HG02973 (cell line): ENCODE measurements around the gene DDT.
A peak's percentile ranks its signal among the peaks of the same experiment; 100 is the strongest.
"Not testable (repeated sequence)": the region's sequence is repeated elsewhere in the genome, so short reads cannot be mapped to it uniquely, and the experiment has no call there.

Experiments used
- ATAC-seq: cut with Tn5 transposase; IDR thresholded peaks from one replicate; pipeline ENCODE4 v1.9.1; 2021; ENCODE audit warnings: moderate library complexity; ENCODE audit not compliant: unreplicated experiment

DDT gene

DNA sequence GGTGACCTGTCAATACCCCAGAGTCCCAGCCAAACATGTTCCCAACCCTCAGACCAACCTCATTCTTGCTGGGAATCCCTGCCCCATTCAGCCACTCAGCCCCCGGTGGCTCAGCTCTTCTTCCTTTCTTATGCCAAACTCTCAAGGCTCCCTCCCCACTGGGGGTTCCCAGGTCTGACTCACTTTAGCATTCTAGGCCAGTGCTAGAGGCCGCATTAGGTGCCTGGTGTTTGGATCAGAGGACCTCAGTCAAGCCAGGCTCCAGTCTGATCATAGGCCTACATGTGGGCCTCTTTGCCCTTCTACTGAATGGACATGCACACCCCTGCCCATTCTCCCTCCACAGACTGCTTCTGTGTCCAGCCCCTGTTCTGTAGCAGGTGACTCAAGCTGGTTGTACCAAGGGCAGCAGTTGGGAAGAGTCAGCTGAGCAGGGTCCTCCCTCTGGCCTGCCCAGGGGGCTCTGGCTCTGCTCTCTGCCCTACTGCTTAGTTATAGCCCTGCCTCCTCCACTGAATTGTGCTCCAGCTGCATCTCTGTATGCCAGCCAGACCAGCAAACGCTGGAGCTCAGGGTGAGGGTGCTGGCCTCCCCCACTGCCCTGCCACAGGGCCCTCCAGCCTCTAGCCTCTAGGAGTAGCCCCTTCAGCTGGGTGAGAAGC lies 15.5 kb upstream of the DDT start:
- ATAC-seq: not testable (repeated sequence)

DNA sequence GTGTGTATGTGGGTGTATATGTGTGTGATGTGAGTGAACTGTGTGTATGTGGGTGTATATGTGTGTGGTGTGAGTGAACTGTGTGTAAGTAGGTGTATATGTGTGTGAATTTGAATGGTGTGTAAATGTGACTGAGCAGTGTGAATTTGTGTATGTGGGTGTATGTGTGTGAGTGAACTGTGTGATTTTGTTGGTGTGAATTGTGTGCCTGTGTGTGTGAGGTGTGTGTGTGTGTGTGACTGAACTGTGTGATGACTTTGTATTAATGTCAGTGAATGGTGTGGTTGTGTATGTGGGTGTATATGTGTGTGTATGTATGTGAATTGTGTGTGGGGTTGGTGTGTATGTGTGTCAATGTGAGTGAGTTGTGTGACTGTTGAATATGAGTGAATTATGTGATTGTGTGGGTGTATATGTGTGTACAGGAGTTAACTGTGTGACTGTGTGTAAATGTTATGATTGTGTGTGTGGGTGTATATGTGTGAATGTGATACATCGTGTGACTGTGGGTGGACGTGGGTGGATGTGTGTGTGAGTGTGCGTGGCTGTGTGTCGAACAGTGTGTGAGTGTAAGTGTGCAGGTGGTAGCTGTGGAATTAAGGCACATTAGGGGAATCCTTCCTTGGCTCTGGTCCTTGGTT lies 12.4 kb upstream of the DDT start:
- not testable (repeated sequence) for ATAC-seq

DNA sequence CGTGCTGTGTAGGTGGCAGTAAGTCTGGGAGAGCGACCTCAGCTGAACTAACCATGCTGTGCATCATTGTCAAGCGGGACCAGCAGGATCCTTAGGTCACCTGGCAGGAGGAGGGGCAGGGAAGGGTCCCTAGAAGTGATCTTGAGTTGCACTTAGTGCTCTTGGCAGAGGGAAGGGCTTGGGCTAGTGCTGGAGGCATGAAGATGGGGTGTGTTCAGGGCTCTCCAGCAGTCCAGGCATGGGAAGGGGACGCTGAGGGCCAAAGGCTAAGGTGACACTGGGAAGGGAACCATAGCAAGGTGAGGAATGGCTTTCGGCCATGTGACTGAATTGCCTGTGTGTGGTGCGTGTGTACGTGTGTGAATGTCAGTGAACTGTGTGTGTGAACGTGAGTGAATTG lies 11.8 kb upstream of the DDT start:
- ATAC-seq: not testable (repeated sequence)

DNA sequence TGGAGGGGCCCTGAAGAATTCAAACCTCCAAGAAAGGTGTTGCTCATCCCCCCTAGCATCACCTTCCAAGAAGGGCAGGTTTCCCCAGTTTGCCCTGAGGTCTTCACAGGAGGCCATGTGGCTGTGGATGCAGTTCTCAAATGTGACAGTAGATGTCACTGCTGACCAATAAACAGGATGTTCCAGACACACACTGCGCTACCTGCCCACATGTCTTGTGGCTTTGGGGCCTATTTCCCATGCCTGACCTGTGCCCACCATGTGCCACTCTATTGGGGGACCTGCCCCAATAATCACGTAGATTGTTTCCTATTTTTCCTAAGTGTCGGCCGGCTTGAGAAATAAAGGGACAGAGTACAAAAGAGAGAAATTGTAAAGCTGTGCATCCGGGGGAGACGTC lies 10.2 kb upstream of the DDT start:
- no peak for ATAC-seq

DNA sequence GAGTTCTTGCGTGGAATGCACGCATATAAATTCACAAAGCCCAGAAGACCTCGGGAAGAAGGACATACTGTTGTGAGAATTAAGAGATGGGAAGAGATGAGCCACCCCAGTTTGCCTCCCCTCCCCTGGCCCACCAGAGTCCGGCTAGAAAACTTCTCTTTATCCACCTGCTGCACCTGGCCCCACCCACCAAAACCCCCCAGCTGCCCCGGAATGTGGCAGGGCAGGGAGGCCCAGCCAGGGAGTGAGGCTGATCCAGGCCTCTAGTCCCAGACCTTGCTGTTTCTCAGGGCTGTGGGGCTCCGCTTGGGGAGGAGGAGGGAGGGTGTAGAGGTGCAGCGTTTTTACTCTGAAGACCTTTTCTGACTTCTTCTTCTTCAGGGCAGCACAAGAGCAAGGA lies 6.3 kb upstream of the DDT start:
- ATAC-seq: not testable (repeated sequence)

DNA sequence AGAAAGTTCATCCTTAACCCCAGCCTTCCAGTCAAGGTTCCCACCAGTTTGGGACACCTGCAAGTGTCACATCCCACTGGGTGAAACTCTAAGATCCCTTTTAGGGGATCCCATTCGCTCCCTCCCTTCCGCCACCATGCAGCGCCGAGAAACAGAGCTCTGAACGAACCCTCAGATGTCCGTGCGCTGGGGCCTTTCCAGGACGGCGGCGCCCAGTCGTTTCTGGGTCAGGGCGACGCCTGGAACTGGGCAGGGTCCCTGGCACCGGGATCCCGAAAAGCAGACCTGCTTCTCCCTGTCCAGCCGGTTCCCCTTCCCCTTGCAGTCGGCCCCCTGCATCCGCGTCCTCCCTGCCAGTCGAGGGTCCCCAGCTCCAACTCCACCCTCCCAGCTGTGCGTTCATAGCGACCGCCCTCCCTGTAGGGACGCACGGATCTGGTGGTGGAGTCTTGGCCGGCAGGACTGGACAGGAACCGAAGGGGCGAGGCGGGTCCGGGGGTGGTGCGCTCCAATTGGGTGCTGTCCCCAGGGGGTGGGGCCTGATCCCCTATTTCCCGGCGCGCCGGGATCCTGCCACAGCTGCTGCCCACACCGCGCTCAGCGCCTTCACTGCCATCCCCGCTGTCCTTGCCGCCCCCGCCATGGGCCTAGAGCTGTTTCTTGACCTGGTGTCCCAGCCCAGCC lies 5.5 kb upstream of the DDT start, which contains the start of gene GSTT2:
TSS of gene GSTT2 (plus strand) at position 578 of the 684 bp plus-strand sequence.
- ATAC-seq: not testable (repeated sequence)

DNA sequence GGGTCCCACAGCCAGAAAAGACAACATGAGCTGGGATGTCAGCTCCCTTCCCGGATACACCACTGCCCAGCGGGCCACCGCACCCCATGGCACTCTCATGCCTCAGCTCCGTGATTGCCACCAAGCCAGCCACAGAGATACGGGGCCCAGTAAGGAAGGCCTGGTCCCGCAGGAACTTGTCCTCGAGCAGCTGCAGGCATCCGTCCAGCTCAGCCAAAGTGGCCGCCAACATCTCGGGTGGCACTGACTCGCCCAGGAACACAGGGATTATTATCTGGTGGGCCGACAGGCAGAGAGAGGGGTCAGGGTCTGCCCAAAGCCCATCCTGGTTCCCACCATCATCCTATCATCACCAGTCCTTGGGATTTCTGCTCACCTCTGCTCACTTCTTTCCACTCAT lies 3.1 kb upstream of the DDT start:
- not testable (repeated sequence) for ATAC-seq

DNA sequence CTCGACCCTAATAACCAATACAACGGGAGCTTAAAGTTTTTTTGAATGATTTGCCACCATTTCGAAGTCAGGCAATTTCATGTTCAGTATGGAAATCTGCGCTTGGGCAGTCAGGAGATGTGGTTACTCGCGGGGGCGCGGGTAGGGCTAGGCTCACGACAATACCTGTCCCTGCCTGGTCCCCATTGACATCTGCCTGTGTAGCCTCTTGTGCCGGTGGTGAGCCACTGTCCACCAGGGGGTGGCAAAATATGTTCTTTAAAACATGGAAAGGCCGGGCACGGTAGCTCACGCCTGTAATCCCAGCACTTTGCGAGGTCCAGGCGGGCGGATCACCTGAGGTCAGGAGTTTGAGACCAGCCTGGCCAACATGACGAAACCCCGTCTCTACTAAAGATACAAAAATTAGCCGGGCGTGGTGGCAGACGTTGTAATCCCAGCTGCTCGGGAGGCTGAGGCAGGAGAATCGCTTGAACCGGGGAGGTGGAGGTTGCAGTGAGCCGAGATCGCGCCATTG lies 653 bp upstream of the DDT start:
- peak; percentile 32 for ATAC-seq

DNA sequence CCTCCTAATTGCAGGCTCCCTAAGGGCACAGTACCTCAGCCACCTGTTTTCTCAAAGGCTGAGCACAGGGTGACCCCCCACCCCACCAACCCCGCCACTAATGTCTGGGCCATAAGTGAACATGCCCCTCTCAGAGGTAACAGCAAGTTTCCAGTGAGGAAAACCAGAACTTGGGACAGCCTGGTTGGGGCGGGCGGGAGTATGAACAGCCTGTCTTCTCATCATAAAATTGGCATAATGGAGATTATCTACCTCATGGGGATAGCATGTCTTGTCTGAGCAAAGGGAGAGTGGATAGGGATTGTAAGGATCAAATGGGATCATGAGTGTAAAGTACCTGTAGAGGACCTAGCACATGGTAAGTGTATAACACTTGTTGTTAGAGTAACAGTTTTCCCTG lies 2.3 kb downstream of the DDT start:
- not testable (repeated sequence) for ATAC-seq

DNA sequence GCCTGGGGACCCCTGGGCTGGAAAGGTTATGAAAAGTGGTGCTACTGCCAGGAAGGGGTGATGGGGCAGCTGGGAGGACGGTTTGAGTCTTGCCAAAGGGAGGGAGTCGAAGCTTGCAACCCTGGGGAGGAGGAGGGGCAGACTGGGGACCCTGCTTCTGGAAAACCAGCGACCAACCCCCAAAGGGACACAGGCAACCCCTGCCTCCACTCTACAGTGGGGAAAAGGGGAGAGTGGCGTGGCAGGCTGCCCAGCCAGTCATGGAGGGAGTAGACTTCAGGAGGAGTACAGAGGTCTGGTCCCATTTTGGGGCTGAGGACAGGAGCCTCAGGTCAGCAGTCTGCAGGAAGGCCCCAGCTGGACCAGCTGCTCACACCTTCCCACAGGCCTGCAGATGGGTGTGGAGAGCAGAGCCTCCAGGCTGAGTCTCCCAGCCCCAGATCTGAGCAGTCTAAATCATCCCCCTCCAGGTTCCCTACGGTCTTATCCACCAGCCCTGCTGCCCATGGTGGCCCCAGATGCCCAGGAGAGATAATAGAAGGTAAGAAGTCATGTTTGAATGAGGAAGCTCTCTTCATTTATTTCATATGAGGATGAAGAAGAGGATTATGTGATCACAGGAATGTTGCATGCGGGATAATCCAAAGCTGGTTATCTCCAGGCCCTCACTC lies 3.3 kb downstream of the DDT start:
- no peak for ATAC-seq

DNA sequence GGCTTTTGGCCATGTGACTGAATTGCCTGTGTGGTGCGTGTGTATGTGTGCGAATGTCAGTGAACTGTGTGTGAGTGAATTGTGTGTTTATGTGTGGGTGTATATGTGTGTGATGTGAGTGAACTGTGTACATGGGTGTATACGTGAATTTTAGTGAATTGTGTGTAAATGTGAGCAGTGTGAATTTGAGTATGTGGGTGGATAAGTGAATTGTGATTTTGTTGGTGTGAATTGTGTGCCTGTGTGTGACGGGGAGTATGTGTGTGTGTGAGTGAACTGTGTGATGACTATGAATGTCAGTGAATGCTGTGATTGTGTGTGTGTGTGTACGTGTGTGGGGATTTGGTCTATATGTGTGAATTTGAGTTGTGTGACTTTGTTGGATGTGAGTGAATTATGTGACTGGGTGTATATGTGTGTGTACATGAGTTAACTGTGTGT lies 4.0 kb downstream of the DDT start:
- ATAC-seq: no peak

DNA sequence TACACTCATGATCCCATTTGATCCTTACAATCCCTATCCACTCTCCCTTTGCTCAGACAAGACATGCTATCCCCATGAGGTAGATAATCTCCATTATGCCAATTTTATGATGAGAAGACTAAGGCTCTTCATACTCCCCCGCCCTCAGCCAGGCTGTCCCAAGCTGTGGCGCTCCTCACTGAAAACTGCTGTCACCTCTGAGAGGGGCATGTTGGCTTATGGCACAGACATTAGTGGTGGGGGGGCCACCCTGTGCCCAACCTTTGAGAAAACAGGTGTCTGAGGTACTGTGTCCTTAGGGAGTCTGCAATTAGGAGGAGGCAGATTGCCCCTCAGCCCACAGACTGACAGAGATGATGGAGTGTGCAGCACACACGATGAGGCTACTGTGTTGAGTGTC lies 5.2 kb downstream of the DDT start:
- ATAC-seq: no peak

DNA sequence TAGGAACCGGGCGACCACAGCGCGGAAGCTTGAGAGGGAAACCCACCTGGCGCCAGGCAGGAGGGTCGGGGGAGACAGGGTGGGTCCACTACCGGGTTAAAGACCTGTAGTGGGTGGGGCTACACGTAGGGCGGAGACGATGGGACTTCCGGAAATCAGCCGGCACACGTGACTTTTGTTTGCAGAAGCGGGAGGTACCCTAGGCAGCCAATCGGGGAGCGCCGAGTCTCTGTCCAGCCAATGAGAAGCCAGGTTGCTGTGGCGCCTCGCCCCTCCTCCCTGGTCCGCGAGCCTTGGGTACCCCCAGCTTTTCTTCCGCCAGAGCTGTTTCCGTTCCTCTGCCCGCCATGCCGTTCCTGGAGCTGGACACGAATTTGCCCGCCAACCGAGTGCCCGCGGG lies 7.7 kb downstream of the DDT start, which contains the start of gene DDTL:
TSS of gene DDTL (plus strand) at position 321 of the 400 bp plus-strand sequence. CDS start at position 348, 27 bp downstream.
- peak; percentile 89 for ATAC-seq

DNA sequence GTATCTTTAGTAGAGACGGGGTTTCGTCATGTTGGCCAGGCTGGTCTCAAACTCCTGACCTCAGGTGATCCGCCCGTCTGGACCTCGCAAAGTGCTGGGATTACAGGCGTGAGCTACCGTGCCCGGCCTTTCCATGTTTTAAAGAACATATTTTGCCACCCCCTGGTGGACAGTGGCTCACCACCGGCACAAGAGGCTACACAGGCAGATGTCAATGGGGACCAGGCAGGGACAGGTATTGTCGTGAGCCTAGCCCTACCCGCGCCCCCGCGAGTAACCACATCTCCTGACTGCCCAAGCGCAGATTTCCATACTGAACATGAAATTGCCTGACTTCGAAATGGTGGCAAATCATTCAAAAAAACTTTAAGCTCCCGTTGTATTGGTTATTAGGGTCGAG lies 8.1 kb downstream of the DDT start:
- not testable (repeated sequence) for ATAC-seq

DNA sequence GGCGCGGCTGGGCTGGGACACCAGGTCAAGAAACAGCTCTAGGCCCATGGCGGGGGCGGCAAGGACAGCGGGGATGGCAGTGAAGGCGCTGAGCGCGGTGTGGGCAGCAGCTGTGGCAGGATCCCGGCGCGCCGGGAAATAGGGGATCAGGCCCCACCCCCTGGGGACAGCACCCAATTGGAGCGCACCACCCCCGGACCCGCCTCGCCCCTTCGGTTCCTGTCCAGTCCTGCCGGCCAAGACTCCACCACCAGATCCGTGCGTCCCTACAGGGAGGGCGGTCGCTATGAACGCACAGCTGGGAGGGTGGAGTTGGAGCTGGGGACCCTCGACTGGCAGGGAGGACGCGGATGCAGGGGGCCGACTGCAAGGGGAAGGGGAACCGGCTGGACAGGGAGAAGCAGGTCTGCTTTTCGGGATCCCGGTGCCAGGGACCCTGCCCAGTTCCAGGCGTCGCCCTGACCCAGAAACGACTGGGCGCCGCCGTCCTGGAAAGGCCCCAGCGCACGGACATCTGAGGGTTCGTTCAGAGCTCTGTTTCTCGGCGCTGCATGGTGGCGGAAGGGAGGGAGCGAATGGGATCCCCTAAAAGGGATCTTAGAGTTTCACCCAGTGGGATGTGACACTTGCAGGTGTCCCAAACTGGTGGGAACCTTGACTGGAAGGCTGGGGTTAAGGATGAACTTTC lies 13.0 kb downstream of the DDT start, which contains the start of gene GSTT2B:
TSS of gene GSTT2B (minus strand) at position 112 of the 688 bp plus-strand sequence. CDS start at position 48, 64 bp downstream.
- not testable (repeated sequence) for ATAC-seq

DNA sequence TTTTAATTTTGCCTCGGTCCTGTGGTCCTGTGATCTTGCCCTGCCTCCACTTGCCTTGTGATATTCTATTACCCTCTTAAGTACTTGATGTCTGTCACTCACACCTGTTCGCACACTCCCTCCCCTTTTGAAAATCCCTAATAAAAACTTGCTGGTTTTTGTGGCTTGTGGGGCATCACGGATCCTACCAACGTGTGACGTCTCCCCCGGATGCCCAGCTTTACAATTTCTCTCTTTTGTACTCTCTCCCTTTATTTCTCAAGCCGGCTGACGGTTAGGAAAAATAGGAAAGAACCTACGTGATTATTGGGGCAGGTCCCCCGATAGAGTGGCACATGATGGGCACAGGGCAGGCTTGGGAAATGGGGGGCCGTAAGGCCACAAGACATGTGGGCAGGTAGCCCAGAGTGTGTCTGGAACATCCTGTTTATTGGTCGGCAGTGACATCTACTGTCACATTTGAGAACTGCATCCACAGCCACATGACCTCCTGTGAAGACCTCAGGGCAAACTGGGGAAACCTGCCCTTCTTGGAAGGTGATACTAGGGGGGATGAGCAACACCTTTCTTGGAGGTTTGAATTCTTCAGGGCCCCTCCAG lies 17.8 kb downstream of the DDT start:
- ATAC-seq: not testable (repeated sequence)

DNA sequence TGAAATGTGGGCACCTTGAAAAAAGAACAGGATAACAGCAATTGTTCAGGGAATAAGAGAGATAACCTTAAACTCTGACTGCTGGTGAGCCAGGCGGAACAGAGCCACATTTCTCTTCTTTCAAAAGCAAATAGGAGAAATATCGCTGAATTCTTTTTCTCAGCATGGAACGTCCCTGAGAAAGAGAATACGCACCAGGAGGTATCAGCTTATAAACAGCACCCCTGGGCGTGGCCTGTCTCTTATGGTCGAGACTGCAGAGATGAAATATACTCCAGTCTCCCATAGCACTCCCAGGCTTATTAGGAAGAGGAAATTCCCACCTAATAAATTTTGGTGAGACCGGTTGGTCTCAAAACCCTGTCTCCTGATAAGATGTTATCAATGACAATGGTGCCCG lies 18.4 kb downstream of the DDT start:
- ATAC-seq: not testable (repeated sequence)

DNA sequence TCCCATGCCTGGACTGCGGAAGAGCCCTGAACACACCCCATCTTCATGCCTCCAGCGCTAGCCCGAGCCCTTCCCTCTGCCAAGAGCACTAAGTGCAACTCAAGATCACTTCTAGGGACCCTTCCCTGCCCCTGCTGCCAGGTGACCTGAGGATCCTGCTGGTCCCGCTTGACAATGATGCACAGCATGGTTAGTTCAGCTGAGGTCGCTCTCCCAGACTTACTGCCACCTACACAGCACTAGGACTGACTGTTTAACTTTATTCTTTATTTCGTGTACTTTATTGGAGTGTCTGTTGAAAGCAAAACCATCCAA lies 19.3 kb downstream of the DDT start:
- not testable (repeated sequence) for ATAC-seq

DNA sequence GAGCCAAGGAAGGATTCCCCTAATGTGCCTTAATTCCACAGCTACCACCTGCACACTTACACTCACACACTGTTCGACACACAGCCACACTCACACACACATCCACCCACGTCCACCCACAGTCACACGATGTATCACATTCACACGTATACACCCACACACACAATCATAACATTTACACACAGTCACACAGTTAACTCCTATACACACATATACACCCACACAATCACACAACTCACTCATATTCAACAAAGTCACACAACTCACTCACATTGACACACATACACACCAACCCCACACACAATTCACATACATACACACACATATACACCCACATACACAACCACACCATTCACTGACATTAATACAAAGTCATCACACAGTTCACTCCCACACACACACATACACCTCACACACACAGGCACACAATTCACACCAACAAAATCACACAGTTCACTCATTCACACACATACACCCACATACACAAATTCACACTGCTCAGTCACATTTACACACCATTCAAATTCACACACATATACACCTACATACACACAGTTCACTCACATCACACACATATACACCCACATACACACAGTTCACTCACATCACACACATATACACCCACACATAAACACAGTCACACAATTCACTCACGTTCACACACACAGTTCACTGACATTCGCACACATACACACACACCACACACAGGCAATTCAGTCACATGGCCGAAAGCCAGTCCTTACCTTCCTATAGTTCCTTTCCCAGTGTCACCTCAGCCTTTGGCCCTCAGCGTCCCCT lies 19.8 kb downstream of the DDT start:
- not testable (repeated sequence) for ATAC-seq
